GM04504 (cell line): ENCODE data around the gene MED22.

Experiments used
- DNase-seq: peaks from one replicate; pipeline ENCODE4 v3.0.0-alpha.2; 2012; ENCODE audit warnings: low read depth

MED22 gene

GRCh38 chr9:133355881-133356357 is 8.0 kb upstream of the MED22 start:
- no peak for DNase-seq

GRCh38 chr9:133354766-133355165 is 6.8 kb upstream of the MED22 start:
- DNase-seq = no peak

- no peak for DNase-seq
These were observed 5.6 kb upstream of the MED22 start for GRCh38 chr9:133353548-133353947.

GRCh38 chr9:133352635-133353340 is 4.9 kb upstream of the MED22 start:
- DNase-seq = no peak

GRCh38 chr9:133351908-133352634 is 4.1 kb upstream of the MED22 start:
- no peak for DNase-seq

- no peak for DNase-seq
These were observed 3.6 kb upstream of the MED22 start for GRCh38 chr9:133351526-133351907.

- DNase-seq = no peak
These were observed 2.2 kb upstream of the MED22 start for GRCh38 chr9:133349965-133350616.

- no peak for DNase-seq
These were observed 1.0 kb upstream of the MED22 start for GRCh38 chr9:133348718-133349573.

GRCh38 chr9:133347515-133347984 is 381 bp downstream of the MED22 start:
- no peak for DNase-seq

- DNase-seq = no peak
These were observed 1.7 kb downstream of the MED22 start for GRCh38 chr9:133346021-133346785.

GRCh38 chr9:133345596-133345995 is 2.3 kb downstream of the MED22 start:
- no peak for DNase-seq

GRCh38 chr9:133344979-133345378 is 3.0 kb downstream of the MED22 start:
- DNase-seq = no peak

- no peak for DNase-seq
These were observed 3.9 kb downstream of the MED22 start for GRCh38 chr9:133344071-133344470.

- DNase-seq = no peak
These were observed 5.4 kb downstream of the MED22 start for GRCh38 chr9:133342570-133342969.

- no peak for DNase-seq
These were observed 5.9 kb downstream of the MED22 start for GRCh38 chr9:133342069-133342406.

GRCh38 chr9:133341369-133342068 is 6.4 kb downstream of the MED22 start:
- no peak for DNase-seq

- no peak for DNase-seq
These were observed 7.0 kb downstream of the MED22 start for GRCh38 chr9:133340916-133341315.

GRCh38 chr9:133340256-133340655 is 7.7 kb downstream of the MED22 start:
- DNase-seq = no peak

GRCh38 chr9:133339641-133340040 is 8.3 kb downstream of the MED22 start:
- DNase-seq = no peak

- DNase-seq = peak; percentile 74
These were observed 11.8 kb downstream of the MED22 start, which contains the start of gene SURF6 for GRCh38 chr9:133335924-133336811. SURF6 (minus strand) TSS chr9:133336188; CDS start chr9:133336132, 56 bp downstream.
